Common myeloid progenitor, CD34-positive (primary cell): ENCODE measurements around the gene FN1.
A peak's percentile ranks its signal among the peaks of the same experiment; 100 is the strongest.

Experiments
- CTCF ChIA-PET: fragments of 350-600 bp; sonication (Branson Sonifier 250); formaldehyde crosslinking; loops from one replicate; lab custom pipeline; 2021; ENCODE audit warnings: antibody characterized with exemption; lab: Charles Lee
- POLR2A ChIA-PET: fragments of 350-600 bp; sonication (Branson Sonifier 250); formaldehyde crosslinking; loops from one replicate; lab custom pipeline; 2021; ENCODE audit warnings: antibody characterized with exemption; lab: Charles Lee
- DNase-seq, 3 donors: peaks; one replicate each; pipeline versions ENCODE4 v3.0.0 to v3.0.0-alpha.2; 2013
- H3K27ac ChIP-seq, 2 experiments: 1 replicate in 1 of 2; 2 replicates in 1 of 2; pipeline ENCODE4 v1.7.0; 2013; ENCODE audit warnings: inconsistent platforms in 2 of 2, low read length in 2 of 2, mild to moderate bottlenecking in 2 of 2, low read depth in 1 of 2, moderate library complexity in 1 of 2; ENCODE audit not compliant: severe bottlenecking in 2 of 2, insufficient read depth in 1 of 2, poor library complexity in 1 of 2
- H3K27me3 ChIP-seq, 5 experiments: replicated peaks in 2 of 5; 1 replicate in 3 of 5; 2 replicates in 2 of 5; pipeline versions ENCODE4 v1.6.1 to v1.7.0; 2013; ENCODE audit warnings: low read length in 4 of 5, mild to moderate bottlenecking in 2 of 5, moderate library complexity in 2 of 5, inconsistent platforms in 1 of 5; ENCODE audit not compliant: insufficient read depth in 5 of 5, control insufficient read depth in 4 of 5
- H3K36me3 ChIP-seq, 4 experiments: 1 replicate in 2 of 4; 2 replicates in 2 of 4; pipeline versions ENCODE4 v1.6.1 to v1.7.0; 2013; ENCODE audit warnings: low read length in 3 of 4, control low read depth in 1 of 4, mild to moderate bottlenecking in 1 of 4; ENCODE audit not compliant: control insufficient read depth in 4 of 4, insufficient read depth in 4 of 4
- H3K4me1 ChIP-seq, 4 experiments: 1 replicate in 3 of 4; 2 replicates in 1 of 4; pipeline versions ENCODE4 v1.6.1 to v1.7.1; 2013; ENCODE audit warnings: low read length in 3 of 4, mild to moderate bottlenecking in 3 of 4, control low read depth in 1 of 4, inconsistent platforms in 1 of 4, moderate library complexity in 1 of 4; ENCODE audit not compliant: control insufficient read depth in 4 of 4, insufficient read depth in 4 of 4; ENCODE audit errors: control extremely low read depth in 1 of 4
- H3K4me3 ChIP-seq, 7 experiments: 1 replicate in 4 of 7; 2 replicates in 3 of 7; pipeline versions ENCODE4 v1.5.1 to v1.7.0; 2013; ENCODE audit warnings: mild to moderate bottlenecking in 7 of 7, low read length in 6 of 7, moderate library complexity in 6 of 7, inconsistent platforms in 2 of 7, low read depth in 2 of 7, control low read depth in 1 of 7; ENCODE audit not compliant: insufficient read depth in 4 of 7, control insufficient read depth in 1 of 7; ENCODE audit errors: extremely low read depth in 1 of 7
- H3K9me3 ChIP-seq, 5 experiments: 1 replicate in 4 of 5; 2 replicates in 1 of 5; pipeline versions ENCODE4 v1.6.1 to v1.7.1; 2013; ENCODE audit warnings: low read length in 4 of 5, mild to moderate bottlenecking in 2 of 5, inconsistent platforms in 1 of 5, low read depth in 1 of 5, moderate library complexity in 1 of 5; ENCODE audit not compliant: control insufficient read depth in 4 of 5, insufficient read depth in 2 of 5; ENCODE audit errors: control extremely low read depth in 1 of 5
- WGBS: methylation state at CpG from one replicate; pipeline ENCODE4 v1.1.5; 2013; ENCODE audit not compliant: insufficient coverage; 5-methylcytosine and 5-hydroxymethylcytosine counted together

FN1 gene

GRCh38 chr2:215368493-215368809 lies 67.4 kb downstream of the FN1 start:
- Histone ChIP-seq H3K27me3 (no peaks in the 10 kb centered on the region), H3K9me3 (peaks cover 0 to 2% (median 0%) of the 10 kb centered on the region in 5 experiments), H3K4me1 (no peaks in the 10 kb centered on the region), H3K27ac (no peak overlapping the region), H3K4me3 (no peak overlapping the region), H3K36me3 (peaks cover 0 to 6% (median 4%) of the 10 kb centered on the region in 4 experiments)
- ChIA-PET CTCF (no interaction called here), POLR2A (no interaction called here)
- DNase-seq = no peak

GRCh38 chr2:215367662-215368492 lies 68.0 kb downstream of the FN1 start:
- POLR2A ChIA-PET = no interaction called here
- CTCF ChIA-PET = no interaction called here
- WGBS = 97% methylated on average over 10 of the region's 11 CpGs

GRCh38 chr2:215366440-215367032 lies 69.3 kb downstream of the FN1 start:
- Histone ChIP-seq H3K4me3 (no peak overlapping the region), H3K36me3 (peaks cover 0 to 16% (median 9%) of the 10 kb centered on the region in 4 experiments), H3K4me1 (no peaks in the 10 kb centered on the region), H3K27me3 (no peaks in the 10 kb centered on the region), H3K27ac (no peak overlapping the region), H3K9me3 (no peaks in the 10 kb centered on the region)
- CTCF ChIA-PET = no interaction called here
- DNase-seq = no peak
- POLR2A ChIA-PET = no interaction called here
- 100% methylated on average over 2 of the region's 4 CpGs for WGBS

More at GRCh38 chr2:215367662-215368492, 68.0 kb downstream of the FN1 start:
- no peak for DNase-seq
- Histone ChIP-seq H3K9me3 (peaks cover 0 to 2% (median 0%) of the 10 kb centered on the region in 5 experiments), H3K4me3 (no peak overlapping the region), H3K4me1 (no peaks in the 10 kb centered on the region), H3K27me3 (no peaks in the 10 kb centered on the region), H3K27ac (no peak overlapping the region), H3K36me3 (peaks cover 0 to 9% (median 7%) of the 10 kb centered on the region in 4 experiments)

GRCh38 chr2:215365184-215365658 lies 70.6 kb downstream of the FN1 start:
- ChIA-PET CTCF (interaction anchor here (1.4 kb wide), 1 partner anchor 11 kb away, joined by 3 read pairs; no protein-coding TSS in a partner anchor), POLR2A (no interaction called here)
- Histone ChIP-seq H3K4me1 (no peaks in the 10 kb centered on the region), H3K4me3 (no peak overlapping the region), H3K27ac (no peak overlapping the region), H3K9me3 (no peaks in the 10 kb centered on the region), H3K27me3 (no peaks in the 10 kb centered on the region), H3K36me3 (peaks cover 0 to 16% (median 8%) of the 10 kb centered on the region in 4 experiments)
- WGBS = 100% methylated on average over 2 of the region's 4 CpGs
- DNase-seq = no peak

- 93% methylated on average over 6 of the region's 10 CpGs for WGBS
- Histone ChIP-seq H3K27me3 (no peaks in the 10 kb centered on the region), H3K36me3 (peaks cover 0 to 16% (median 9%) of the 10 kb centered on the region in 4 experiments), H3K9me3 (no peaks in the 10 kb centered on the region), H3K4me1 (no peaks in the 10 kb centered on the region), H3K4me3 (no peak overlapping the region), H3K27ac (no peak overlapping the region)
- peak in 1 of 3 donors; percentile 2 for DNase-seq
- CTCF ChIA-PET = interaction anchor here (1.4 kb wide), 1 partner anchor 10 kb away, joined by 3 read pairs; no protein-coding TSS in a partner anchor
- POLR2A ChIA-PET = no interaction called here
These were observed 71.4 kb downstream of the FN1 start for GRCh38 chr2:215364157-215365155.

GRCh38 chr2:215363461-215364156 lies 72.3 kb downstream of the FN1 start:
- no peaks in the 10 kb centered on the region for H3K9me3 ChIP-seq
- no peak overlapping the region for H3K27ac ChIP-seq
- POLR2A ChIA-PET = no interaction called here
- WGBS = no CpG with 5 or more reads among the region's 2 CpGs
- DNase-seq = no peak
- no peaks in the 10 kb centered on the region for H3K4me1 ChIP-seq
- peaks cover 0 to 16% (median 9%) of the 10 kb centered on the region in 4 experiments for H3K36me3 ChIP-seq
- H3K4me3 ChIP-seq = no peak overlapping the region
- no peaks in the 10 kb centered on the region for H3K27me3 ChIP-seq
- CTCF ChIA-PET = no interaction called here
